ENCODE results near the gene PDHX.

- TF ChIP-seq SMC3 (IDR thresholded peaks at IDR 0.05; ENCODE audit: low read depth, low read length) (no peak), CTCF (conservative IDR thresholded peaks at IDR 0.05; ENCODE audit: low read depth, low read length) (no peak), POLR2A (IDR thresholded peaks at IDR 0.05; ENCODE audit: low read depth, low read length) (no peak), MAFK (IDR thresholded peaks at IDR 0.05; ENCODE audit: low read depth, low read length) (no peak), ELK1 (IDR thresholded peaks at IDR 0.05; ENCODE audit: borderline replicate concordance, low read depth, low read length) (no peak), MAZ (IDR thresholded peaks at IDR 0.05; ENCODE audit: borderline replicate concordance, low read depth, low read length) (no peak), RAD21 (IDR thresholded peaks at IDR 0.05; ENCODE audit: low read length) (no peak), FOS (IDR thresholded peaks at IDR 0.05; ENCODE audit: low read depth, low read length) (no peak), BHLHE40 (IDR thresholded peaks at IDR 0.05; ENCODE audit: low read depth, low read length) (no peak), RCOR1 (IDR thresholded peaks at IDR 0.05; ENCODE audit: insufficient replicate concordance, low read length) (no peak), USF2 (IDR thresholded peaks at IDR 0.05; ENCODE audit: low read depth, low read length) (no peak), RFX5 (IDR thresholded peaks at IDR 0.05; ENCODE audit: low read depth, low read length) (no peak)
Measured at GRCh38 chr11:34905666-34906065, 10.8 kb upstream of the PDHX start.
